H7 (cell line): ENCODE results near the gene NAV2. TPM values are rescaled to one million over a fixed set of nuclear protein-coding genes. Genes with fewer than 3 reads are reported as not detected.

ENCODE experiments used
- DNase-seq: peaks from one replicate; pipeline ENCODE4 v3.0.0; 2012
- H3K27me3 ChIP-seq: 2 replicates; pipeline ENCODE4 v1.6.0; 2011; ENCODE audit warnings: mild to moderate bottlenecking, low read length; ENCODE audit not compliant: control insufficient read depth, insufficient read depth
- H3K36me3 ChIP-seq: replicated peaks from 2 replicates; pipeline ENCODE4 v1.5.1; 2011; ENCODE audit warnings: low read length; ENCODE audit not compliant: control insufficient read depth, insufficient read depth
- H3K4me3 ChIP-seq: 2 replicates; pipeline ENCODE4 v1.5.1; 2011; ENCODE audit warnings: low read depth, mild to moderate bottlenecking, control low read depth, low read length, moderate library complexity; ENCODE audit not compliant: insufficient read depth
- total RNA-seq: library from RNA; depleted of rRNA; stranded (reverse); fragments of >200 nt; shearing (Covaris generic); gene quantifications from 2 replicates; pipeline ENCODE4 v1.2.3, GENCODE V29; 2014

NAV2 gene
- total RNA-seq, 1 experiment from 2014 or later: 11.1 TPM

DNA sequence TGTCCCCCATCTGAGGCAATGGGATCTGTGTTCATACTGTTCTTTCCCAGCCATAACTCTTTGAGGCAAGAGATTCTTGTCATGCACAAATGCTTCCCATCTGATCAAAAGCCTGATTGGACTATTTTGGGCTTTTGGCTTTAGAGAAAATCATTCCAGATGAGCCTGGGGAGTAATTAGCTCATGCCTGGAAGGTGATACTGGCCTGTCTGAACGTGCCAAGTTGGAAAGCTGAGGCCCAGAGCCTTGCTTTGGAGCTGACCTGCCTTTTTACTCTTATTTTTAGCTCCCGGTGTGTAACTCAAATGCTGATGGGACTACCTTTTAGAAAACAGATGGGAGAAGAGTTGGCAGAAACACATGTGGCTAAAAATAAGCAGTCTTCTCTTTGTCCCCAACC, 342.7 kb downstream of the NAV2 start:
- H3K36me3 ChIP-seq: peaks cover 11% of the 10 kb centered on the region

GRCh38 chr11:20056109-20056949, 343.7 kb downstream of the NAV2 start:
- H3K36me3 ChIP-seq: peaks cover 11% of the 10 kb centered on the region
- H3K4me3 ChIP-seq: no peak overlapping the region
- no peaks in the 10 kb centered on the region for H3K27me3 ChIP-seq
- no peak for DNase-seq

More for the DNA sequence above, 342.7 kb downstream of the NAV2 start:
- Histone ChIP-seq H3K4me3 (no peak overlapping the region), H3K27me3 (no peaks in the 10 kb centered on the region)
- no peak for DNase-seq

GRCh38 chr11:20056950-20057943, 344.6 kb downstream of the NAV2 start:
- Histone ChIP-seq H3K27me3 (no peaks in the 10 kb centered on the region), H3K36me3 (peaks cover 11% of the 10 kb centered on the region), H3K4me3 (no peak overlapping the region)
- no peak for DNase-seq

GRCh38 chr11:20058749-20059458, 346.3 kb downstream of the NAV2 start:
- no peak for DNase-seq
- Histone ChIP-seq H3K36me3 (peaks cover 11% of the 10 kb centered on the region), H3K4me3 (no peak overlapping the region), H3K27me3 (no peaks in the 10 kb centered on the region)

DNA sequence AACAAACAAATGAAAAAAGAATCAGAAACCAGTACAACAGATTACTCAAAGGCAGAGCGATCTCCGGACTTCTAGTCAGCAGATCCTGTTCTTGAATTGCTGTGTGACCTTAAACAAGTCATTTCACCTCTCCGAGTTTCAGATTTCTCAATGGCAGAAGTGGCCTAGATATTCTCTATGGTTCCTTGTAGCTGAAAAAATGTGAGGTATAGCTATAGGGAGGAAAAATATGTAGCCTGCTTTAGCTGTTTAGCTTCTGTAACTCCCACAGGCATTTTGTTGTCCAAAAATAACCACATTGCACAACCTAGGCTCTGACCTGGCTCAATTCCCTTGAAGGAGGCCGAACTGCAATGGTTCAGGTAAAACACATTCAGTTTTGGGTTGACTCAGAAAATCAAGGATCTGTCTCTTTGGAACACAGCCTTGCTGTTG, 347.0 kb downstream of the NAV2 start:
- Histone ChIP-seq H3K4me3 (no peak overlapping the region), H3K36me3 (peaks cover 11% of the 10 kb centered on the region), H3K27me3 (no peaks in the 10 kb centered on the region)
- DNase-seq: no peak

DNA sequence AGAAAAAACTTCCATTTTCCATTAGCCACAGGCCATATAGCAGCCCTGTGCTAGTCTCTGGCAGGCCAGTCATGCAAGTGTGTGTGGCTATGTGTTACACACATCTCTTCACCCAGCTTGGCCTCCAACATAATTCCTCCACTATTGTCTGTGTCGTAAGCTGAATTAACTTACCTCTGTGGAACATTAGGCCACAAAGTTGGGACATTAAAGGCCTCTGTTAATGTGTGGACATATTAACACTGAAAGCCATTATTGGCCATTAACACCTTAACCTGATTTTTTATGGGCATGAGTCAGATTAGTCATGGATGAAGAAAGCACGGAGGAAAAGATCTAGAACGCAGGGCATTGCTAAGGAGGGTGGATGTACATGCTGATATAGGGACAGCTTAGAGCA, 347.5 kb downstream of the NAV2 start:
- H3K36me3 ChIP-seq: peaks cover 9% of the 10 kb centered on the region
- DNase-seq: no peak
- H3K27me3 ChIP-seq: no peaks in the 10 kb centered on the region
- no peak overlapping the region for H3K4me3 ChIP-seq

GRCh38 chr11:20060647-20061205, 348.1 kb downstream of the NAV2 start:
- DNase-seq: no peak
- H3K4me3 ChIP-seq: no peak overlapping the region
- peaks cover 5% of the 10 kb centered on the region for H3K36me3 ChIP-seq
- H3K27me3 ChIP-seq: no peaks in the 10 kb centered on the region

GRCh38 chr11:20061776-20062175, 349.1 kb downstream of the NAV2 start:
- Histone ChIP-seq H3K36me3 (peaks cover 4% of the 10 kb centered on the region), H3K27me3 (no peaks in the 10 kb centered on the region), H3K4me3 (no peak overlapping the region)
- no peak for DNase-seq

GRCh38 chr11:20064961-20065405, 352.3 kb downstream of the NAV2 start:
- no peak overlapping the region for H3K4me3 ChIP-seq
- peaks cover 6% of the 10 kb centered on the region for H3K36me3 ChIP-seq
- H3K27me3 ChIP-seq: no peaks in the 10 kb centered on the region
- no peak for DNase-seq

DNA sequence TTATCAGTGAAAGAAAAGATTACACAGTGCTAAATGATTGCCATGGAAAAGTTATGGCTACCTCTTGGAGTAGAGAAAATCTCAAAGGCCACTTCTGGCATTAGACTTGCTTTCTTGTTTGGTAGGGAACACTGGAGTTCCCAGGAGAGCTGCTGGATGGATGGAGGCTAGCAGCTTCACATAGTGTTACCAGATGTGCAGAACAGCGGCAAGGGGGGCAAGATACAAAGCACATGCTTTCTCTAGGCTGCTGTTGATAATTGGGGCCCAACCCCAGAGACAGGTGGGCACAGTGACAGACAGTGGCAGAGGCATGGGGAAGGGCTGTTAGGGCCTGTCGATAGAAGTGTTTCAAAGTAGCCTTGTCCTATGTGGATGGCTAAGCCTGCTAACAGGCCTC, 352.8 kb downstream of the NAV2 start:
- Histone ChIP-seq H3K27me3 (no peaks in the 10 kb centered on the region), H3K36me3 (peaks cover 6% of the 10 kb centered on the region), H3K4me3 (no peak overlapping the region)
- DNase-seq: no peak

- Histone ChIP-seq H3K27me3 (no peaks in the 10 kb centered on the region), H3K4me3 (no peak overlapping the region), H3K36me3 (peaks cover 6% of the 10 kb centered on the region)
- DNase-seq: no peak
Observed at GRCh38 chr11:20066013-20066782, 353.6 kb downstream of the NAV2 start.

DNA sequence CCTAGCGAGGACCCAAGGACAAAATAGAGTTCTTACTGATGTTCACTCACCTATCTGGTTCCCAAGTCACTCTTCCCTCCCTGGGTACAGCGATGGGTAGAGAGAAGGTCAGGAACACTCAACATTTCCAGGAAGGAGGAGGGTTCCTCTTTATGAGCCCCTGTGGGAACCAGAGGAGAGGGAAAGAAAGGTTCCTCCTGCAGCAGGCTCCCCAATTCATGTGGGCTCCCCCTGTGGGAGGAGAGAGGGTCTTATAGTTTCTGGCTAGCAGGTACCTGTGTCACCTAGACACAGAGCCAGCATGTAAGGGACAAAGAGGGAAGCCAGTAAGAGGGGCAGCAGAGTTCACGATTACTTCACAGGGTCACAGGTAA, 354.1 kb downstream of the NAV2 start:
- H3K36me3 ChIP-seq: peaks cover 6% of the 10 kb centered on the region
- DNase-seq: no peak
- no peak overlapping the region for H3K4me3 ChIP-seq
- no peaks in the 10 kb centered on the region for H3K27me3 ChIP-seq

- no peak overlapping the region for H3K4me3 ChIP-seq
- peaks cover 6% of the 10 kb centered on the region for H3K36me3 ChIP-seq
- no peaks in the 10 kb centered on the region for H3K27me3 ChIP-seq
- no peak for DNase-seq
Observed at GRCh38 chr11:20067665-20068064, 355.0 kb downstream of the NAV2 start.
